ENCODE results near the gene CLBA1.
"Not testable (repeated sequence)": the region's sequence is repeated elsewhere in the genome, so short reads cannot be mapped to it uniquely, and the experiment has no call there.

Gene CLBA1

GRCh38 chr14:104947201-104947600 is 38.4 kb upstream of the CLBA1 start:
- DNase-seq (ENCODE audit: insufficient read length, low spot score); FAIRE-seq: not testable (repeated sequence)

GRCh38 chr14:104947881-104948735 is 37.5 kb upstream of the CLBA1 start:
- DNase-seq (ENCODE audit: insufficient read length, low spot score); FAIRE-seq: not testable (repeated sequence)

- FAIRE-seq (no peak), DNase-seq (ENCODE audit: insufficient read length, low spot score) (no peak)
- no peak for TF ChIP-seq CTCF (IDR thresholded peaks at IDR 0.05; ENCODE audit: insufficient read depth, missing control alignments)
These were observed 36.9 kb upstream of the CLBA1 start for GRCh38 chr14:104948736-104949031.

GRCh38 chr14:104949406-104949955 is 36.1 kb upstream of the CLBA1 start:
- DNase-seq (ENCODE audit: insufficient read length, low spot score); FAIRE-seq: not testable (repeated sequence)

- DNase-seq (ENCODE audit: insufficient read length, low spot score) (no peak), FAIRE-seq (no peak)
- TF ChIP-seq CTCF (IDR thresholded peaks at IDR 0.05; ENCODE audit: insufficient read depth, missing control alignments) = no peak
These were observed 35.6 kb upstream of the CLBA1 start for GRCh38 chr14:104950021-104950420.

GRCh38 chr14:104950701-104951100 is 34.9 kb upstream of the CLBA1 start:
- not testable (repeated sequence) for FAIRE-seq; DNase-seq (ENCODE audit: insufficient read length, low spot score)

- FAIRE-seq = not testable (repeated sequence)
These were observed 33.5 kb upstream of the CLBA1 start for GRCh38 chr14:104951863-104952657.

GRCh38 chr14:104953097-104953496 is 32.5 kb upstream of the CLBA1 start:
- DNase-seq (ENCODE audit: insufficient read length, low spot score) = no peak
- no peak for TF ChIP-seq CTCF (IDR thresholded peaks at IDR 0.05; ENCODE audit: insufficient read depth, missing control alignments)
- FAIRE-seq = no peak

More at GRCh38 chr14:104951863-104952657, 33.5 kb upstream of the CLBA1 start:
- DNase-seq (ENCODE audit: insufficient read length, low spot score) = not testable (repeated sequence)

GRCh38 chr14:104953896-104954656 is 31.5 kb upstream of the CLBA1 start:
- FAIRE-seq (no peak), DNase-seq (ENCODE audit: insufficient read length, low spot score) (no peak)
- TF ChIP-seq CTCF (IDR thresholded peaks at IDR 0.05; ENCODE audit: insufficient read depth, missing control alignments) = no peak

Data from D721Med (cell line).